ENCODE data around the gene CSTPP1. TPM values are rescaled to one million over a fixed set of nuclear protein-coding genes. Genes with fewer than 3 reads are reported as not detected.
"Not testable (repeated sequence)": the region's sequence is repeated elsewhere in the genome, so short reads cannot be mapped to it uniquely, and the experiment has no call there.

CSTPP1 gene
- total RNA-seq, 4 donors from 2014 or later = 18.3 to 27.0 (median 24.6) TPM

- in situ Hi-C loops (cut with MboI; ENCODE audit: low pct_ligation_motif_present in 1 of 4, low pct_unique_long_range_greater_than_20kb in 1 of 4, low sequenced_read_pairs in 3 of 4) (no loop called here), intact Hi-C loops (cut with DNase I; ENCODE audit: low total_unique reads) (no loop called here)
- no peak for DNase-seq
- no peaks in the 10 kb centered on the region for H3K27me3 ChIP-seq
- no peaks in the 10 kb centered on the region for H3K36me3 ChIP-seq
- TF ChIP-seq POLR2A (IDR thresholded peaks at IDR 0.05) (no peak), EP300 (IDR thresholded peaks at IDR 0.05; ENCODE audit: low read depth) (no peak), POLR2AphosphoS5 (IDR thresholded peaks at IDR 0.05) (no peak), CTCF (IDR thresholded peaks at IDR 0.05) (no peak)
- 89 to 98% methylated on average over 5 of the region's 5 CpGs for WGBS, 2 donors (ENCODE audit: low coverage in 1 of 2)
- peaks cover 1 to 19% (median 9%) of the 10 kb centered on the region in 4 donors for H3K4me1 ChIP-seq
- no peaks in the 10 kb centered on the region for H3K9me3 ChIP-seq
- no peak overlapping the region for H3K27ac ChIP-seq
- H3K4me3 ChIP-seq = no peak overlapping the region
These were observed 16.5 kb downstream of the CSTPP1 start for GRCh38 chr11:46953093-46953492.

- 100% methylated on average over 1 of the region's 1 CpG for WGBS, 2 donors (ENCODE audit: low coverage in 1 of 2)
- H3K27ac ChIP-seq = no peak overlapping the region
- intact Hi-C loops (cut with DNase I; ENCODE audit: low total_unique reads) (no loop called here), in situ Hi-C loops (cut with MboI; ENCODE audit: low pct_ligation_motif_present in 1 of 4, low pct_unique_long_range_greater_than_20kb in 1 of 4, low sequenced_read_pairs in 3 of 4) (no loop called here)
- no peaks in the 10 kb centered on the region for H3K4me1 ChIP-seq
- no peak for DNase-seq
- H3K27me3 ChIP-seq = no peaks in the 10 kb centered on the region
- no peak overlapping the region for H3K4me3 ChIP-seq
- no peaks in the 10 kb centered on the region for H3K9me3 ChIP-seq
- H3K36me3 ChIP-seq = no peaks in the 10 kb centered on the region
- TF ChIP-seq POLR2AphosphoS5 (IDR thresholded peaks at IDR 0.05) = no peak
- no peak for TF ChIP-seq EP300 (IDR thresholded peaks at IDR 0.05; ENCODE audit: low read depth)
- no peak for TF ChIP-seq CTCF (IDR thresholded peaks at IDR 0.05)
- no peak for TF ChIP-seq POLR2A (IDR thresholded peaks at IDR 0.05)
These were observed 22.2 kb downstream of the CSTPP1 start for GRCh38 chr11:46958777-46959176.

- Histone ChIP-seq H3K4me3 (no peak overlapping the region), H3K36me3 (no peaks in the 10 kb centered on the region), H3K27me3 (no peaks in the 10 kb centered on the region), H3K4me1 (no peaks in the 10 kb centered on the region), H3K9me3 (no peaks in the 10 kb centered on the region), H3K27ac (no peak overlapping the region)
- in situ Hi-C loops (cut with MboI; ENCODE audit: low pct_ligation_motif_present in 1 of 4, low pct_unique_long_range_greater_than_20kb in 1 of 4, low sequenced_read_pairs in 3 of 4) = no loop called here
- no peak for DNase-seq
- intact Hi-C loops (cut with DNase I; ENCODE audit: low total_unique reads) = no loop called here
- WGBS, 2 donors (ENCODE audit: low coverage in 1 of 2) = 95 to 100% methylated on average over 2 of the region's 2 CpGs
- TF ChIP-seq CTCF (IDR thresholded peaks at IDR 0.05) (no peak), EP300 (IDR thresholded peaks at IDR 0.05; ENCODE audit: low read depth) (no peak), POLR2A (IDR thresholded peaks at IDR 0.05) (no peak), POLR2AphosphoS5 (IDR thresholded peaks at IDR 0.05) (no peak)
These were observed 24.5 kb downstream of the CSTPP1 start for GRCh38 chr11:46961041-46961440.

- H3K27ac ChIP-seq; H3K4me1 ChIP-seq; H3K36me3 ChIP-seq; intact Hi-C loops (cut with DNase I; ENCODE audit: low total_unique reads); H3K27me3 ChIP-seq; in situ Hi-C loops (cut with MboI; ENCODE audit: low pct_ligation_motif_present in 1 of 4, low pct_unique_long_range_greater_than_20kb in 1 of 4, low sequenced_read_pairs in 3 of 4); DNase-seq; H3K4me3 ChIP-seq; H3K9me3 ChIP-seq: not testable (repeated sequence)
- 90 to 100% methylated on average over 2 to 3 of the region's 3 CpGs for WGBS, 2 donors (ENCODE audit: low coverage in 1 of 2)
These were observed 25.3 kb downstream of the CSTPP1 start for GRCh38 chr11:46961886-46962285.

- DNase-seq = no peak
- Histone ChIP-seq H3K4me3 (no peak overlapping the region), H3K4me1 (no peaks in the 10 kb centered on the region), H3K27me3 (no peaks in the 10 kb centered on the region), H3K9me3 (no peaks in the 10 kb centered on the region), H3K36me3 (no peaks in the 10 kb centered on the region), H3K27ac (no peak overlapping the region)
- TF ChIP-seq CTCF (IDR thresholded peaks at IDR 0.05) = no peak
- no peak for TF ChIP-seq POLR2A (IDR thresholded peaks at IDR 0.05)
- TF ChIP-seq POLR2AphosphoS5 (IDR thresholded peaks at IDR 0.05) = no peak
- TF ChIP-seq EP300 (IDR thresholded peaks at IDR 0.05; ENCODE audit: low read depth) = no peak
- 98 to 100% methylated on average over 3 of the region's 3 CpGs for WGBS, 2 donors (ENCODE audit: low coverage in 1 of 2)
- intact Hi-C loops (cut with DNase I; ENCODE audit: low total_unique reads) = no loop called here
- in situ Hi-C loops (cut with MboI; ENCODE audit: low pct_ligation_motif_present in 1 of 4, low pct_unique_long_range_greater_than_20kb in 1 of 4, low sequenced_read_pairs in 3 of 4) = no loop called here
These were observed 27.3 kb downstream of the CSTPP1 start for GRCh38 chr11:46963844-46964243.
